Germinal center (tissue), 1 donor: ENCODE measurements around the gene ALDOC.

Source experiments
- DNase-seq: peaks from one replicate; pipeline ENCODE4 v3.0.0; 2012; ENCODE audit warnings: mixed read lengths, low spot score

Gene ALDOC

GRCh38 chr17:28532050-28532960, 44.4 kb downstream of the ALDOC start:
- DNase-seq = no peak

GRCh38 chr17:28530926-28531325, 45.8 kb downstream of the ALDOC start:
- DNase-seq = no peak

GRCh38 chr17:28530250-28530649, 46.4 kb downstream of the ALDOC start:
- no peak for DNase-seq

GRCh38 chr17:28529013-28529400, 47.7 kb downstream of the ALDOC start:
- DNase-seq = no peak

- no peak for DNase-seq
Observed at GRCh38 chr17:28528327-28529012, 48.2 kb downstream of the ALDOC start.

GRCh38 chr17:28527859-28528258, 48.8 kb downstream of the ALDOC start:
- no peak for DNase-seq

- DNase-seq = no peak
Observed at GRCh38 chr17:28527181-28527681, 49.5 kb downstream of the ALDOC start.

- no peak for DNase-seq
Observed at GRCh38 chr17:28526381-28526780, 50.3 kb downstream of the ALDOC start.

GRCh38 chr17:28524476-28525424, 51.9 kb downstream of the ALDOC start:
- no peak for DNase-seq

GRCh38 chr17:28523876-28524275, 52.8 kb downstream of the ALDOC start:
- no peak for DNase-seq

- no peak for DNase-seq
Observed at GRCh38 chr17:28523186-28523585, 53.5 kb downstream of the ALDOC start.
